KMS-11 (cell line): Measurements from ENCODE around the gene KCNQ1.

Source experiments
- H2AFZ ChIP-seq: fragments of 200-600 bp; sonication (generic); 2 replicates; pipeline ENCODE4 v1.6.1; 2016; ENCODE audit warnings: antibody characterized with exemption, mixed run types, low read depth
- H3K27ac ChIP-seq: fragments of 200-600 bp; sonication (generic); 2 replicates; pipeline ENCODE4 v1.6.1; 2016; ENCODE audit warnings: mild to moderate bottlenecking, mixed run types
- H3K27me3 ChIP-seq: fragments of 200-600 bp; sonication (generic); 2 replicates; pipeline ENCODE4 v1.6.1; 2017; ENCODE audit warnings: mild to moderate bottlenecking, low read depth, mixed run types, moderate library complexity; ENCODE audit not compliant: insufficient read depth
- H3K36me3 ChIP-seq: fragments of 200-600 bp; sonication (generic); 2 replicates; pipeline ENCODE4 v1.6.1; 2017; ENCODE audit warnings: mild to moderate bottlenecking, mixed run types; ENCODE audit not compliant: insufficient read depth
- H3K4me1 ChIP-seq: fragments of 200-600 bp; sonication (generic); 2 replicates; pipeline ENCODE4 v1.6.1; 2016; ENCODE audit warnings: mild to moderate bottlenecking, low read depth, mixed run types; ENCODE audit not compliant: poor library complexity, severe bottlenecking
- H3K4me2 ChIP-seq: fragments of 200-600 bp; sonication (generic); 2 replicates; pipeline ENCODE4 v1.7.0; 2016; ENCODE audit warnings: mild to moderate bottlenecking, mixed run types
- H3K4me3 ChIP-seq: fragments of 200-600 bp; sonication (generic); IDR thresholded peaks from 2 replicates; pipeline ENCODE4 v1.6.1; 2017; ENCODE audit warnings: low read depth, low read length, mixed read lengths; ENCODE audit not compliant: insufficient read depth
- H3K79me2 ChIP-seq: fragments of 200-600 bp; sonication (generic); 2 replicates; pipeline ENCODE4 v1.6.1; 2016; ENCODE audit warnings: low read depth, mixed run types; ENCODE audit not compliant: insufficient read depth
- H3K9ac ChIP-seq: fragments of 200-600 bp; sonication (generic); 2 replicates; pipeline ENCODE4 v1.6.1; 2016; ENCODE audit warnings: mild to moderate bottlenecking, mixed run types
- H4K20me1 ChIP-seq: fragments of 200-600 bp; sonication (generic); 2 replicates; pipeline ENCODE4 v1.6.1; 2016; ENCODE audit warnings: mild to moderate bottlenecking, mixed run types; ENCODE audit not compliant: insufficient read depth
- TF ChIP-seq, protein P1 (sequence below): fragments of 200-600 bp; sonication (generic); conservative IDR thresholded peaks from 2 replicates; pipeline ENCODE4 v1.6.1; 2017; ENCODE audit warnings: low read depth, mild to moderate bottlenecking, antibody characterized with exemption, low read length, moderate library complexity, mixed read lengths

Gene KCNQ1

DNA sequence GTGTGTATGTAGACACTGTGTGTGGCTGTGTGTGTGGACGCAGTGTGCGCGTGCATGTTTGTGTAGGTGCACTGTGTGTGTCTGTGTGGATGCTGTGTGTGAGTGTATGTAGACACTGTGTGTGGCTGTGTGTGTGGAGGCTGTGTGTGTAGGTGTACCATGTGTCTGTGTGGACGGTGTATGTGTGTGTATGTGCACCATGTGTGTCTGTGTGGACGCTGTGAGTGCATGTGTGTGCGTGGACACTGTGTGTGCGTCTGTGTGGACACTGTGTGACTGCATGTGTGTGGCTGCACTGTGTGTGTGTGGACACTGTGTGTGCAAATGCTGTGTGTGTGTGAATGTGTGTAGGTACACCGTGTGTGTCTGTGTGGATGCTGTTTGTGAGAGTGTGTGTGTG lies 10.8 kb upstream of the KCNQ1 start:
- TF ChIP-seq, protein P1, sequence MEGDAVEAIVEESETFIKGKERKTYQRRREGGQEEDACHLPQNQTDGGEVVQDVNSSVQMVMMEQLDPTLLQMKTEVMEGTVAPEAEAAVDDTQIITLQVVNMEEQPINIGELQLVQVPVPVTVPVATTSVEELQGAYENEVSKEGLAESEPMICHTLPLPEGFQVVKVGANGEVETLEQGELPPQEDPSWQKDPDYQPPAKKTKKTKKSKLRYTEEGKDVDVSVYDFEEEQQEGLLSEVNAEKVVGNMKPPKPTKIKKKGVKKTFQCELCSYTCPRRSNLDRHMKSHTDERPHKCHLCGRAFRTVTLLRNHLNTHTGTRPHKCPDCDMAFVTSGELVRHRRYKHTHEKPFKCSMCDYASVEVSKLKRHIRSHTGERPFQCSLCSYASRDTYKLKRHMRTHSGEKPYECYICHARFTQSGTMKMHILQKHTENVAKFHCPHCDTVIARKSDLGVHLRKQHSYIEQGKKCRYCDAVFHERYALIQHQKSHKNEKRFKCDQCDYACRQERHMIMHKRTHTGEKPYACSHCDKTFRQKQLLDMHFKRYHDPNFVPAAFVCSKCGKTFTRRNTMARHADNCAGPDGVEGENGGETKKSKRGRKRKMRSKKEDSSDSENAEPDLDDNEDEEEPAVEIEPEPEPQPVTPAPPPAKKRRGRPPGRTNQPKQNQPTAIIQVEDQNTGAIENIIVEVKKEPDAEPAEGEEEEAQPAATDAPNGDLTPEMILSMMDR, result no peak
- no peaks in the 10 kb centered on the region for H3K27me3 ChIP-seq
- no peak overlapping the region for H3K9ac ChIP-seq
- no peak overlapping the region for H3K4me3 ChIP-seq
- H4K20me1 ChIP-seq, result no peaks in the 10 kb centered on the region
- H3K4me1 ChIP-seq, result no peaks in the 10 kb centered on the region
- no peaks in the 10 kb centered on the region for H3K79me2 ChIP-seq
- no peak overlapping the region for H2AFZ ChIP-seq
- H3K27ac ChIP-seq, result no peak overlapping the region
- H3K36me3 ChIP-seq, result no peaks in the 10 kb centered on the region
- H3K4me2 ChIP-seq, result no peak overlapping the region

DNA sequence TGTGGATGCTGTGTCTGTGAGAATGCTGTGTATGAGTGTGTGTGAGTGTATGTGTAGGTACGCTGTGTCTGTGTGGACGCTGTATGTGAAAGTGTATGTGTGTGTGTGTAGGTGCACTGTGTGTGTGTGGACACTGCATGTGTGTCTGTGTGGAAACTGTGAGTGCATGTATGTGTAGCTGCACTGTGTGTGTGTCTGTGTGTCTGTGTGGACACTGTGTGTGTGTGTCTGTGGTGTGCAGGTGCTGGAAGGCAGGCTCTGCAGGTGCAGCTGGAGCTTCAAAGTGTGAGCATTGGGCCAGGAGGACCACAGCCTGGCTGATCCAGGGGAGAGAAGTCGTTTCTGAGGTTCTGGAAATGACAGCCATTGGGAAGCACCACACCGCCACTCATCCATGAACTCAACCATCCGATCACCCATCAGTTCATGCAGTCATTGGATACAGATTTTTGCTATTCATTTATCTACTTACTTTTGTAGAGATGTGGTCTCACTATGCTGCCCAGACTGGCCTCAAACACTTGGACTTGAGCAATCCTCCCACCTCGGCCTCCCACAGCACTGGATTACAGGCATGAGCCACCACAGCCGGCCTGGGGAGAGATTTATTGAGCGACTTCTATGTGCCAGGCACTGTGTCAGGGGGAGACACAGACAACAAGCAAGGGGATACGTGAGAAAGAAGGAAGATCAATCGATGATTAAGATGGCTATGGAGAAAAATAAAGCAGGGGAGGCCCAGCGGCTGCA lies 10.1 kb upstream of the KCNQ1 start:
- no peak overlapping the region for H3K4me2 ChIP-seq
- H3K9ac ChIP-seq, result no peak overlapping the region

DNA sequence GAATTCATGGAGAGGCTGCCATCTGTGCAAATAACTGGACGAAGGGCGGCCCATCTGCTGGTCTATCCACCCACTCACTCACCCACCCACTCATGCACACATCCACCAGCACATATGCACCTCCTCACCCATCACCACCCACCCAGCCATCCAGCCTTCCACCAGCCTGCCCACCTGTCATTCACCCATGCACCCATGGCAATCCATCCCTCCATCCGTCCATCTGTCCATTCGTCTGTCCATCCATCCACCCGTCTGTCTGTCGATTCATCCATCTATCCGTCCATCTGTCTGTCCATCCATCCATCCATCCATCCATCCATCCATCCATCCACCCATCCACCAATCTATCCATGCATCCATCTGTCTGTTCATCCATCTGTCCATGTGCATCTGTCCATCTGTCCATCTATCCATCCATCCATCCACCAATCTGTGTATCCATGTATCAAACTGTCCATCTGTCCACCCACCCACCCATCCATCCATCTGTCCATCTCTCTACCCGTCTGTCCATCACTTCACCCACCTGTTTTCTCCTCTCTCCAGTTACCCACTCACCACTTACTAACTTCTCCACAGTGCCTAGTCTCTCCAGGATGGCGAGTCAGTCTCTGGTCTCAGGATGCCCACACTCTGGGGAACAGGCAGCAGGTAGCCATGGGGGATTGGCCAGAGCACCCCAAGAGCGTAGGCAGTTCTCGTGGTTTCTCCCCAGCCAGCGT lies 9.4 kb upstream of the KCNQ1 start:
- Histone ChIP-seq H3K27ac (no peak overlapping the region), H3K9ac (no peak overlapping the region), H3K4me3 (no peak overlapping the region), H3K79me2 (no peaks in the 10 kb centered on the region), H3K4me1 (no peaks in the 10 kb centered on the region), H3K27me3 (no peaks in the 10 kb centered on the region), H4K20me1 (no peaks in the 10 kb centered on the region), H3K4me2 (no peak overlapping the region), H2AFZ (no peak overlapping the region), H3K36me3 (no peaks in the 10 kb centered on the region)
- TF ChIP-seq, protein P1, result no peak

More for the DNA sequence above, 10.1 kb upstream of the KCNQ1 start:
- Histone ChIP-seq H3K4me1 (no peaks in the 10 kb centered on the region), H4K20me1 (no peaks in the 10 kb centered on the region), H3K4me3 (no peak overlapping the region), H3K27ac (no peak overlapping the region), H2AFZ (no peak overlapping the region), H3K27me3 (no peaks in the 10 kb centered on the region), H3K36me3 (no peaks in the 10 kb centered on the region), H3K79me2 (no peaks in the 10 kb centered on the region)
- TF ChIP-seq, protein P1, result no peak

DNA sequence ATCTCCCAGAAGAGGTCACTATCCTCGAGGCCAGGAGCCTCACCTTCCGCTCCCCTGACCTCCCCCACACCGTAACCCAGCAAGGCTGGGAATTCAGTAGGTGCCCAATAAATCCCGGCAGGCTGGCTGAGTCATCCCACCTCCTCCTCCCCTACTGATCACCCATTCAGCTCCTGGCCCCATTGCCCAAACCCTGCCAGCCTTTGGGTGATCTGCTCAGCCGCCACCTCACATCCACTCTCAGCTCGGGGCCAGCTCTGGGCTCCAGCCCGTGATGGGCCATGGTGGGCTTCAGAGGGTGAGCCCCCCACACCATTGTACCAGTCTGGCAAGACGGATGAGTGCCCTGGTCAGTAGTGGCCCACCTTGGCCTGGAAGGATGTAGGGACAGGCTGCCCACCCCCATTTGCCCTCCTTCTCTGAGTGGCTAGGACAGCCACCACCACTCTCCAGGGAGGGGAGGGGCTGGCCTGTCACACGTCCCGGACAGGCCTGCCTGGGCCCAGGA lies 8.7 kb upstream of the KCNQ1 start:
- H3K4me2 ChIP-seq, result no peak overlapping the region
- H3K4me3 ChIP-seq, result no peak overlapping the region
- H2AFZ ChIP-seq, result no peak overlapping the region
- peaks cover 4% of the 10 kb centered on the region for H3K4me1 ChIP-seq
- H3K9ac ChIP-seq, result no peak overlapping the region
- H3K27ac ChIP-seq, result no peak overlapping the region
- H3K36me3 ChIP-seq, result no peaks in the 10 kb centered on the region
- H3K27me3 ChIP-seq, result no peaks in the 10 kb centered on the region
- H4K20me1 ChIP-seq, result no peaks in the 10 kb centered on the region
- no peaks in the 10 kb centered on the region for H3K79me2 ChIP-seq
- TF ChIP-seq, protein P1, result no peak
